Thoracic aorta (tissue), 2 donors: ENCODE data around the gene C13orf42. TPM values are rescaled to one million over a fixed set of nuclear protein-coding genes. Genes with fewer than 3 reads are reported as not detected.
"Not testable (repeated sequence)": the region's sequence is repeated elsewhere in the genome, so short reads cannot be mapped to it uniquely, and the experiment has no call there.

Source experiments
- ATAC-seq: fragments of 150-250 bp; one replicate; pipeline ENCODE4 v1.8.0; 2017; ENCODE audit warnings: low read depth; ENCODE audit not compliant: insufficient number of reproducible peaks, low FRiP score
- DNase-seq: peaks from one replicate; pipeline ENCODE4 v3.0.0-alpha.2; 2020; ENCODE audit warnings: low spot score
- H3K27ac ChIP-seq, 2 donors: fragments of 200-600 bp; sonication (generic); 1 replicate in 1 of 2; 2 replicates in 1 of 2; pipeline ENCODE4 v1.5.1; 2016; ENCODE audit warnings: mild to moderate bottlenecking in 2 of 2, moderate library complexity in 2 of 2
- H3K27me3 ChIP-seq: fragments of 200-600 bp; sonication (generic); replicated peaks from 2 replicates; pipeline ENCODE4 v1.6.0; 2016; ENCODE audit warnings: mild to moderate bottlenecking; ENCODE audit not compliant: insufficient read depth
- H3K36me3 ChIP-seq: fragments of 200-600 bp; sonication (generic); one replicate; pipeline ENCODE4 v1.5.1; 2016
- H3K4me1 ChIP-seq, 2 donors: fragments of 200-600 bp; sonication (generic); 1 replicate in 1 of 2; 2 replicates in 1 of 2; pipeline versions ENCODE4 v1.5.1 to v1.6.0; 2016; ENCODE audit warnings: low read depth in 2 of 2, mild to moderate bottlenecking in 1 of 2; ENCODE audit not compliant: control insufficient read depth in 1 of 2
- H3K4me3 ChIP-seq: fragments of 200-600 bp; sonication (generic); 2 replicates; pipeline ENCODE4 v1.5.1; 2016; ENCODE audit warnings: mild to moderate bottlenecking
- H3K9me3 ChIP-seq: fragments of 200-600 bp; sonication (generic); 2 replicates; pipeline ENCODE4 v1.5.1; 2016
- CTCF ChIP-seq: fragments of 200-600 bp; sonication (generic); IDR thresholded peaks from one replicate; pipeline ENCODE4 v1.5.1; 2019; ENCODE audit warnings: antibody characterized with exemption
- total RNA-seq, 2 donors: library from RNA; depleted of rRNA; stranded (reverse); fragments of >200 nt; gene quantifications; one replicate each; pipeline versions ENCODE4 v1.1.0 to v1.2.3, GENCODE V29; 2016

C13orf42 gene
- total RNA-seq, 2 donors from 2014 or later = not detected

DNA sequence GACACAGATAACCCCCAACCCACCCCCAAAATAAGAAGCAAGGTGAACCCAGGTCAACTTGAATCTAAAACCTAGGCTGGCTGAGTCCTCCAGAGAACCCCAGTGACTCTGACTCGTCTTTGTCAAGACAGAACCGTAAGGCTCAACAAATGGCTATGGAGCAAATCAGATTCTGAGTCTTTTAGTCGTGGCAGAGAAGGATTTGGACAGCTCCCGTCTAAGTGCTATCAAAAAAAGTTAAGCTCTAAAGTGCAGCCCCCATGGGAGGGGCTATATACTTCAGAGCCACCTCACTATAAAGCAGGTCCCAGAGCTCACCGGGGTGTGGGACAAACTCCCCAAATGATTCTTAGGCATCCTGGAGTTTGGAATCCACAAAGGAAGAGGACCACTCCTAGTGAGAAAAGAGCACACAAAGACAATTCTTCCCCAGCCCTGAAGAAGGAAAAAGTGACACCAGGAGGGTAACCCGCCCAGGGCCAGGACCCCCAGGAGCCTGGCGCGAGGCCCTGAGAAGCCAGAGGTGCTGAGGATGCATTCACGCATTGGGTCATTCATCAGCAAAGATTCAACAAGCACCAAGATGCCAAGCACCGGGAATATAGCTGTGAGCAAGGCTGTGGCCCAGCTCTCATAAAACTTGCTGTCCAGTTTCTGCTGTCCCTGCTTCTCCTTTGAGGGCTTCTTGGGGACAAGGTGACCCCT lies 25.4 kb upstream of the C13orf42 start:
- Histone ChIP-seq H3K27me3 (no peaks in the 10 kb centered on the region), H3K4me3 (no peak overlapping the region), H3K4me1 (no peaks in the 10 kb centered on the region), H3K36me3 (no peaks in the 10 kb centered on the region), H3K27ac (no peak overlapping the region), H3K9me3 (no peaks in the 10 kb centered on the region)
- ATAC-seq (no peak), DNase-seq (no peak)
- no peak for TF ChIP-seq CTCF

DNA sequence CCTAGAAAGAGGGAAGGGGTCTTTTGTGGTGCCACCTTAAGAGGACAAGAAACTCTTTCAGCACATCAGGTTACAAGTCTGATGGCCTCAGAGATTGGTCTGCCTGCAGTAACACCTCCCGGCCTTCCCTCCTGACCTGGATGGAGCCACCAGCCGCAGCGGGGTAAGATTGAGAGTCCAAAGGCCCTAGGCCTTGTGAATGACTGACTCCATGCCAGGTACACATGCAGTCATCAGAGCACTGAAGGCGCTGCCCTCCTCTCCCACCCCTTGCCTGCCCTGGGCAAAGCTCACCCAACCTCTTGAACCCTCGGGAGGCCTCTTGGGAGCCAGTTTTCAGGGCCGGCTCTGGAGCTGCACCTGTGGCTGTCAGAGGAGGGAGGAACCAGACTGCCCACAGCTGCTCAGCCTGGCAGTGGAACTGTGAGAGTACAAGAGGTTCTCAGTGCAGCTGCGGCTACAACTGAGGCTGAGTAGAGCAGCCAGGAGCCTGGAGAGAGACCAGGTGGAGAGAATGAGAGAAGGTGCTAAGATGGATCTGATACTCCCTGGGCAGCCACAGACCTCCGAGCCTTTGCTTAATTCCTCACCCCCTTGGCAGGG lies 23.8 kb upstream of the C13orf42 start:
- no peaks in the 10 kb centered on the region for H3K4me1 ChIP-seq
- H3K27me3 ChIP-seq = no peaks in the 10 kb centered on the region
- H3K27ac ChIP-seq = no peak overlapping the region
- no peak for ATAC-seq
- no peak for TF ChIP-seq CTCF
- H3K9me3 ChIP-seq = no peaks in the 10 kb centered on the region
- no peaks in the 10 kb centered on the region for H3K36me3 ChIP-seq
- DNase-seq = no peak
- no peak overlapping the region for H3K4me3 ChIP-seq

DNA sequence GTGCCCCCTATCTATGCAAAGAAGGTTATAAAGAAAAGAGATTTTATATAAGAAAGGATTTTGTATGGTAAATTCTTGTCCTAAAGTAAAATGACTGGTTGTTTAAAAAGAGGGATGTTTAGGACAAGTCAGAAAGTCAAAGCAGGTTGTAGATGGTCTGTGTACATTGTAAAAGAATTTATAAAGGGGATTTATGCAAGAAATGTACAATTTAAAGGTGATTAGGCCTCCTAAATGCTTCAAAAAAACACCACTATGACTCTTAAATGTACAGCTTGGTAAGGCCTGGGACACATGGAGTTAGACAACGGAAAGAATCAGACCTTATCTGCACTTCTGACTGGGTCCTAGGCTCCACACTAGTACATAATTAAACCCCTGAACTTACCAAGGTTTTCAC lies 19.3 kb upstream of the C13orf42 start:
- no peaks in the 10 kb centered on the region for H3K9me3 ChIP-seq
- ATAC-seq (no peak), DNase-seq (no peak)
- H3K27me3 ChIP-seq = no peaks in the 10 kb centered on the region
- H3K4me3 ChIP-seq = no peak overlapping the region
- H3K36me3 ChIP-seq = no peaks in the 10 kb centered on the region
- H3K27ac ChIP-seq = no peak overlapping the region
- TF ChIP-seq CTCF = no peak
- no peaks in the 10 kb centered on the region for H3K4me1 ChIP-seq

DNA sequence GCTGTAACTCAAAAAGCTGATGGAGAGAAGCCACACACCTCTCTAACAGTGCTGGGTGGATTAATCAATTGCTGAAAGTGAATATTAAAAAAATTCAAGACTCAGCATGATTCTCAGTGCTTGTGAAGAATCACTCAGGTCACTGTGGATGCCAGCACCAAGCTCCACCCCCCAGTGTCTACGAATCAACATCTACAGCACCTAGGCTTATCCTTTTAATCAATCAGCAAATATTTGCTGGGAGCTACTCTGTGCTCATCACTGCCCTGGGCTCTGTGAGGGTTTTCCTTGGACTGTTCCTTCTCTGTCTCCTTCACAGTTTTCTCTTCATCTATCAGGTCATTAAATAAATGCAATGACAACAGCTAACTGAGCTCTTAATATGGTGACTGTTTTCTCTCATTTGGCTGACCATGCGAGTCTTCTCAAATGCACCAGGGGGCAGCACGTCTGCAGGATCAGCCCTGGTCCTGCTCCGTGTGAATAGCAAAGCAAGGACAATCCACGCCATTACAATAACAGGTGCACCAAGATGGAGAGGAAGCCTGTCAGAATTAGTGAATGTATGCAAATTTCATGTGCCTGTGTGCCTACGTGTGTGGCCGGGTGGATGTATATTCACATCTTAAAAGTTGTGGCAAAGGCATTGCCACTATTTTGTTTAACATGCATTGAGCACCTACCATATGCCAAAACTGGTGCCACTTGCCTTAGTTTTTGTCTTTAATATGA lies 14.6 kb upstream of the C13orf42 start:
- TF ChIP-seq CTCF = peak; percentile 61
- DNase-seq = no peak
- ATAC-seq = no peak
- Histone ChIP-seq H3K27ac (no peak overlapping the region), H3K4me1 (no peaks in the 10 kb centered on the region), H3K4me3 (no peak overlapping the region), H3K9me3 (no peaks in the 10 kb centered on the region), H3K36me3 (no peaks in the 10 kb centered on the region), H3K27me3 (no peaks in the 10 kb centered on the region)

DNA sequence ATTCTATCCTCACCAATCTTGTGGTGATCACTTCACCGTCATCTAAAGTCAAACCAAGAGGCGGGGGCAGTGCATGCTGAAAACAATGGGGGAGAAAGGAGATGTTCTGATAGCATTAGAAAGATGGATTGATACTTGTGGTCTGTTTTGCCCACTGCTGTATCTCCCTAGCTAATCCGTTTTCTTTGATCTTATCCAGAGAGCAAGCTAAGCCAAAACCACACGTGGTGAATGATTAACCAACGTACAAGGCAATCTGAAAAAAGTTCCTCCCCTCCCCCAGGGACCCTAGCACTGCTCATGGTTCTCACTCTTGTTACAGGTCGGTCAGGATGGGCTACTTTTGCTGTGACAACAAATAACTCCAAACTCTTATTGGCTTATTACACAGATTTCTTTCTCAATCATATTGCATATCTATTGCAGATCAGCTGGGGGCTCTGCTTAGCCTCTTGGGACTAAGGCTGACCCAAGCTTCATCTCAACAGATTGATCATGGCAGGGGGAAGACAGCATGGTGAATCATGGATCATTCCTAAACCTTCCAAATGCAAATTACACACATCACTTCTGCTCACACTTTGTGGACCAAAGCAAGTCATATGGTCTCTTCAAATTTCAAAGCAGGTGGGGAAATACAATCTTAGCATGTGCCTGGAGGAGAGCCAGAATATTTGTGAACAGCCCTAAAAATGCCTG lies 11.9 kb upstream of the C13orf42 start:
- ATAC-seq (no peak), DNase-seq (no peak)
- Histone ChIP-seq H3K9me3 (peaks cover 3% of the 10 kb centered on the region), H3K27ac (no peak overlapping the region), H3K4me3 (no peak overlapping the region), H3K4me1 (no peaks in the 10 kb centered on the region), H3K36me3 (no peaks in the 10 kb centered on the region), H3K27me3 (no peaks in the 10 kb centered on the region)
- no peak for TF ChIP-seq CTCF

DNA sequence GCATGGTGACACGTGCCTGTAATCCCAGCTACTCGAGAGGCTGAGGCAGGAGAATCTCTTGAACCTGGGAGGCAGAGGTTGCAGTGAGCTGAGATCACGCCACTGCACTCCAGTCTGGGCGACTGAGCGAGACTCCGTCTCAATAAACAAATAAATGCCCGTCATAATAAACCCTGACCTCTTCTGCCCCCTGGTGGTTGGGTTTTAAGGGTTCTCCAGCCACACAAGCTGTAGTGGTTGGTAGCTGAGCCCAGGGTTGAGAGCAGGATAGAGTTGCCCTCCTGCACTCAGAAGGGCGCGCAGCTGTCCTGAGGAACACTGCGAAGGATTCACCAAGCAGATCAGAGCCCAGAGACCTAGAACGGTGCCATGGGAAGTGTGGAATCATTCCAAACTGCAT lies 9.8 kb upstream of the C13orf42 start:
- ATAC-seq, H3K4me3 ChIP-seq, H3K36me3 ChIP-seq, H3K4me1 ChIP-seq, H3K27me3 ChIP-seq, H3K27ac ChIP-seq, DNase-seq, H3K9me3 ChIP-seq: not testable (repeated sequence)
